SK-N-SH (cell line): ENCODE data around the gene KCNE2. TPM values are rescaled to one million over a fixed set of nuclear protein-coding genes. Genes with fewer than 3 reads are reported as not detected.

Experiments used
- CTCF ChIA-PET: fragments of 300-600, 350-600 bp; formaldehyde crosslinking; extraction: SDS; loops from one replicate; lab custom pipeline; 2021; lab: Yijun Ruan, JAX
- POLR2A ChIA-PET: fragments of 350-600 bp; sonication (Branson Sonifier 250); formaldehyde crosslinking; extraction: SDS; loops from one replicate; lab custom pipeline; 2020; ENCODE audit warnings: antibody characterized with exemption, inconsistent platforms; lab: Yijun Ruan, JAX
- DNase-seq: peaks from one replicate; pipeline ENCODE4 v3.0.0; 2012
- H2AFZ ChIP-seq: fragments of 200-600 bp; sonication (generic); 2 replicates; pipeline ENCODE4 v1.8.1; 2016; ENCODE audit warnings: antibody characterized with exemption, mild to moderate bottlenecking, low read depth
- H3F3A ChIP-seq: fragments of 200-600 bp; sonication (generic); replicated peaks from 2 replicates; pipeline ENCODE3; 2016; ENCODE audit warnings: antibody characterized with exemption, mild to moderate bottlenecking; ENCODE audit not compliant: insufficient read depth
- H3K27ac ChIP-seq, 2 experiments: fragments of 200-500 bp in 1 of 2; fragments of 200-600 bp in 1 of 2; sonication (Bioruptor generic) in 1 of 2; sonication (generic), shearing (Covaris generic) in 1 of 2; 2 replicates each; pipeline versions ENCODE4 v1.5.1 to v1.6.1; 2014 to 2016; ENCODE audit warnings: low read depth in 2 of 2, inconsistent platforms in 1 of 2, low read length in 1 of 2, mild to moderate bottlenecking in 1 of 2, mixed read lengths in 1 of 2
- H3K27me3 ChIP-seq: fragments of 200-600 bp; sonication (generic), shearing (Covaris generic); 2 replicates; pipeline ENCODE4 v1.6.1; 2016; ENCODE audit warnings: mixed run types; ENCODE audit not compliant: insufficient read depth
- H3K36me3 ChIP-seq, 2 experiments: fragments of 200-500 bp in 1 of 2; fragments of 200-600 bp in 1 of 2; sonication (Bioruptor generic) in 1 of 2; sonication (generic) in 1 of 2; replicated peaks in 1 of 2; 2 replicates each; pipeline versions ENCODE3 to v1.5.1; 2014 to 2016; ENCODE audit warnings: low read length in 1 of 2, mild to moderate bottlenecking in 1 of 2; ENCODE audit not compliant: insufficient read depth in 2 of 2, control insufficient read depth in 1 of 2
- H3K4me1 ChIP-seq, 2 experiments: fragments of 200-500 bp in 1 of 2; fragments of 200-600 bp in 1 of 2; sonication (Bioruptor generic) in 1 of 2; sonication (generic), shearing (Covaris generic) in 1 of 2; 2 replicates each; pipeline versions ENCODE4 v1.5.1 to v1.6.1; 2014 to 2016; ENCODE audit warnings: low read depth in 1 of 2, low read length in 1 of 2, mixed run types in 1 of 2; ENCODE audit not compliant: insufficient read depth in 2 of 2, control insufficient read depth in 1 of 2
- H3K4me2 ChIP-seq: fragments of 200-600 bp; sonication (generic), shearing (Covaris generic); 2 replicates; pipeline ENCODE4 v1.6.1; 2017; ENCODE audit warnings: mixed run types
- H3K4me3 ChIP-seq, 2 experiments: fragments of 200-500 bp in 1 of 2; fragments of 200-600 bp in 1 of 2; sonication (Bioruptor generic) in 1 of 2; sonication (generic), shearing (Covaris generic) in 1 of 2; 2 replicates each; pipeline versions ENCODE4 v1.5.1 to v1.8.1; 2014 to 2016; ENCODE audit warnings: low read depth in 2 of 2, inconsistent platforms in 1 of 2, low read length in 1 of 2, mild to moderate bottlenecking in 1 of 2, mixed read lengths in 1 of 2, moderate library complexity in 1 of 2
- H3K79me2 ChIP-seq: fragments of 200-600 bp; sonication (generic); 2 replicates; pipeline ENCODE4 v1.8.1; 2017; ENCODE audit warnings: mild to moderate bottlenecking; ENCODE audit not compliant: insufficient read depth
- H3K9ac ChIP-seq: fragments of 200-600 bp; sonication (generic); 2 replicates; pipeline ENCODE4 v1.6.1; 2017; ENCODE audit warnings: mixed run types
- H3K9me2 ChIP-seq: fragments of 200-600 bp; sonication (generic); 2 replicates; pipeline ENCODE4 v1.6.1; 2017; ENCODE audit warnings: mixed run types
- H3K9me3 ChIP-seq: fragments of 200-600 bp; sonication (generic); 2 replicates; pipeline ENCODE4 v1.6.1; 2017; ENCODE audit warnings: mixed run types, mild to moderate bottlenecking, moderate library complexity
- H4K20me1 ChIP-seq: fragments of 200-600 bp; sonication (generic); 2 replicates; pipeline ENCODE4 v1.6.1; 2017; ENCODE audit warnings: mild to moderate bottlenecking, mixed run types; ENCODE audit not compliant: insufficient read depth
- EZH2phosphoT487 ChIP-seq: fragments of 200-600 bp; sonication (generic); IDR thresholded peaks from 2 replicates; pipeline ENCODE4 v1.6.1; 2017; ENCODE audit warnings: low read depth, mixed run types, mild to moderate bottlenecking, antibody characterized with exemption, moderate library complexity, borderline replicate concordance
- FOSL2 ChIP-seq: IDR thresholded peaks from 2 replicates; pipeline ENCODE4 v1.4.0; 2012; ENCODE audit warnings: low read depth, mild to moderate bottlenecking, moderate library complexity, borderline replicate concordance
- FOXM1 ChIP-seq: IDR thresholded peaks from 2 replicates; pipeline ENCODE4 v1.4.0; 2012; ENCODE audit warnings: low read depth, mild to moderate bottlenecking
- GABPA ChIP-seq: IDR thresholded peaks from 2 replicates; pipeline ENCODE4 v1.4.0; 2012; ENCODE audit warnings: low read depth, mild to moderate bottlenecking
- JUND ChIP-seq: IDR thresholded peaks from 2 replicates; pipeline ENCODE4 v1.4.0; 2012
- MEF2A ChIP-seq: IDR thresholded peaks from 2 replicates; pipeline ENCODE4 v1.4.0; 2012; ENCODE audit warnings: low read depth, borderline replicate concordance
- MXI1 ChIP-seq: IDR thresholded peaks from 2 replicates; pipeline ENCODE4 v1.6.1; 2012; ENCODE audit warnings: mild to moderate bottlenecking, low read depth, low read length, improper control_type of control experiment
- NRF1 ChIP-seq: IDR thresholded peaks from 2 replicates; pipeline ENCODE4 v1.6.1; 2012; ENCODE audit warnings: low read depth, mild to moderate bottlenecking, low read length
- POLR2AphosphoS5 ChIP-seq: IDR thresholded peaks from 2 replicates; pipeline ENCODE4 v1.6.1; 2012; ENCODE audit warnings: low read depth, low read length
- RCOR1 ChIP-seq: fragments of 150-350 bp; IDR thresholded peaks from 2 replicates; pipeline ENCODE4 v1.6.1; 2017; ENCODE audit warnings: antibody characterized with exemption, low read length
- RFX5 ChIP-seq: IDR thresholded peaks from 2 replicates; pipeline ENCODE4 v1.6.1; 2012; ENCODE audit warnings: mild to moderate bottlenecking, improper control_type of control experiment, low read length
- RXRA ChIP-seq: IDR thresholded peaks from 2 replicates; pipeline ENCODE4 v1.4.0; 2012; ENCODE audit warnings: low read depth, mild to moderate bottlenecking, borderline replicate concordance
- SIN3A ChIP-seq: IDR thresholded peaks from 2 replicates; pipeline ENCODE4 v1.6.1; 2012; ENCODE audit warnings: low read depth, mild to moderate bottlenecking, low read length, moderate library complexity, borderline replicate concordance
- SMC3 ChIP-seq: IDR thresholded peaks from 2 replicates; pipeline ENCODE4 v1.6.1; 2012; ENCODE audit warnings: low read depth, low read length, improper control_type of control experiment
- TAF1 ChIP-seq: IDR thresholded peaks from 2 replicates; pipeline ENCODE4 v1.6.1; 2012; ENCODE audit warnings: low read depth, mild to moderate bottlenecking, low read length, moderate library complexity, borderline replicate concordance
- YY1 ChIP-seq: IDR thresholded peaks from 2 replicates; pipeline ENCODE4 v1.4.0; 2012; ENCODE audit warnings: low read depth, mild to moderate bottlenecking
- WGBS: methylation state at CpG from one replicate; pipeline ENCODE4 v1.1.6; 2017; ENCODE audit warnings: low lambda C conversion rate; 5-methylcytosine and 5-hydroxymethylcytosine counted together
- polyA plus RNA-seq, 3 experiments: library from polyadenylated mRNA; depleted of rRNA; stranded (reverse); fragments of >200 nt; gene quantifications; 2 replicates each; pipeline ENCODE4 v1.2.3, GENCODE V29; 2012
- TF ChIP-seq, protein P1 (sequence below): IDR thresholded peaks from 2 replicates; pipeline ENCODE4; 2012
- TF ChIP-seq, protein P2 (sequence below): fragments of 200-600 bp; sonication (generic); IDR thresholded peaks from 2 replicates; pipeline ENCODE4 v1.6.1; 2017; ENCODE audit warnings: antibody characterized with exemption, mild to moderate bottlenecking, moderate library complexity
- TF ChIP-seq, protein P3 (sequence below): IDR thresholded peaks from 2 replicates; pipeline ENCODE4 v1.6.1; 2012; ENCODE audit warnings: mild to moderate bottlenecking, low read depth, low read length, moderate library complexity
- TF ChIP-seq, protein P4 (sequence below): IDR thresholded peaks from 2 replicates; pipeline ENCODE4 v1.4.0; 2012; ENCODE audit warnings: low read depth

KCNE2 gene
- polyA plus RNA-seq, 1 of the 3 experiments (the other 2 are of a cell fraction): 0.05 TPM

DNA sequence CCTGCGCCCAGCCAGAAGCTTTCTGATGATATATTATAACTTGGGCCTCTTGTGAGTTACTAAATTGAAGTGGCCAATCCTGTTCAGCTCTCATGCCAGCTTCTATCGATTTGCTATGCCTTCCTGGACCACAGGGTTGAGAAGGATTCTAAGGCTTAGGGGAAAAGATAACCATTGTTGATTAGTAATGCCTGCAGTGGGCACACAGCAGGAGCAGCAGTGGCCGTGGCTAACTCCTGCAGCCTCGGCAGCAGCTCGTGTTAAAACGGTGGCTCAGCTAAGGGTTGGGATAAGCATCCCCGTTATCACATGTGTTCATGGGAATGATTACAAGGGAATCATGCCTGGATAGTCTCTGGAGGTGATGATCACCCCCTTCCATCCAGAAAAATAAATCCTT lies 20.5 kb upstream of the KCNE2 start (continued):
- TF ChIP-seq, protein P1, sequence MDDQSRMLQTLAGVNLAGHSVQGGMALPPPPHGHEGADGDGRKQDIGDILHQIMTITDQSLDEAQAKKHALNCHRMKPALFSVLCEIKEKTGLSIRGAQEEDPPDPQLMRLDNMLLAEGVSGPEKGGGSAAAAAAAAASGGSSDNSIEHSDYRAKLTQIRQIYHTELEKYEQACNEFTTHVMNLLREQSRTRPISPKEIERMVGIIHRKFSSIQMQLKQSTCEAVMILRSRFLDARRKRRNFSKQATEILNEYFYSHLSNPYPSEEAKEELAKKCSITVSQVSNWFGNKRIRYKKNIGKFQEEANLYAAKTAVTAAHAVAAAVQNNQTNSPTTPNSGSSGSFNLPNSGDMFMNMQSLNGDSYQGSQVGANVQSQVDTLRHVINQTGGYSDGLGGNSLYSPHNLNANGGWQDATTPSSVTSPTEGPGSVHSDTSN: no peak
- TF ChIP-seq RXRA (no peak), RFX5 (no peak), JUND (no peak), MEF2A (no peak), TAF1 (no peak), NRF1 (no peak), SIN3A (no peak), SMC3 (no peak), YY1 (no peak)
- TF ChIP-seq, protein P2, sequence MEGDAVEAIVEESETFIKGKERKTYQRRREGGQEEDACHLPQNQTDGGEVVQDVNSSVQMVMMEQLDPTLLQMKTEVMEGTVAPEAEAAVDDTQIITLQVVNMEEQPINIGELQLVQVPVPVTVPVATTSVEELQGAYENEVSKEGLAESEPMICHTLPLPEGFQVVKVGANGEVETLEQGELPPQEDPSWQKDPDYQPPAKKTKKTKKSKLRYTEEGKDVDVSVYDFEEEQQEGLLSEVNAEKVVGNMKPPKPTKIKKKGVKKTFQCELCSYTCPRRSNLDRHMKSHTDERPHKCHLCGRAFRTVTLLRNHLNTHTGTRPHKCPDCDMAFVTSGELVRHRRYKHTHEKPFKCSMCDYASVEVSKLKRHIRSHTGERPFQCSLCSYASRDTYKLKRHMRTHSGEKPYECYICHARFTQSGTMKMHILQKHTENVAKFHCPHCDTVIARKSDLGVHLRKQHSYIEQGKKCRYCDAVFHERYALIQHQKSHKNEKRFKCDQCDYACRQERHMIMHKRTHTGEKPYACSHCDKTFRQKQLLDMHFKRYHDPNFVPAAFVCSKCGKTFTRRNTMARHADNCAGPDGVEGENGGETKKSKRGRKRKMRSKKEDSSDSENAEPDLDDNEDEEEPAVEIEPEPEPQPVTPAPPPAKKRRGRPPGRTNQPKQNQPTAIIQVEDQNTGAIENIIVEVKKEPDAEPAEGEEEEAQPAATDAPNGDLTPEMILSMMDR: no peak

DNA sequence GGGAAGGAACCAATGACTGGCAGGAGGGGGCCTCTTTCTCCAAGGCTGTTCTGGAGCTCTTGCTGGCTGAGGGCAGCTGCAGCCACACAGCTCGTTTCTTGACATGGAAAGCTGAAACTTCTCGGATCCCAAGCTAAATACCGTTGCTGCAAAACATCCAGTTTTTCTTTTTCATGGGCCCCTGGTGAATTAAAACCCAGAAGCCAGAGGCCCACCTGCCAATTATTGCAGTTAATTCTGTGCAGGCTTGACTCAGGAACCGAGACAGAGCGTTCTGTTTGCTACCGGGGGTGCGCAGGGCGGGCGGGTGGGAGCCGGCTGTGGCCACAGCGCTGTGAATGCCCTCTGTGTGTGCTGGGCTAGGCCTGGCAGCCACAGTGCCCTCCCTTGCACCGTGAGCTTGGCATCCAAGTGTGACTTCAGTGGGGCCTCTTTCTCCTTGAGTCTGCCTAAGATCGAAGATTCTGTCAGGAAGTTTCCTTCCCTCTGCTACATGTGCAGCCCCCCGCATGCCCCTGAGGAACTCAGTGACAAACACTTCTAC lies 19.9 kb upstream of the KCNE2 start:
- Histone ChIP-seq H3K4me1 (no peaks in the 10 kb centered on the region; a peak in 1 of 4 replicates), H3K36me3 (no peaks in the 10 kb centered on the region), H3K9me2 (no peaks in the 10 kb centered on the region), H4K20me1 (no peaks in the 10 kb centered on the region), H3K27ac (no peak overlapping the region), H3K4me3 (no peak overlapping the region), H3K9me3 (no peaks in the 10 kb centered on the region), H3K79me2 (no peaks in the 10 kb centered on the region), H3K27me3 (no peaks in the 10 kb centered on the region), H3F3A (no peaks in the 10 kb centered on the region), H2AFZ (no peak overlapping the region), H3K4me2 (no peak overlapping the region), H3K9ac (no peak overlapping the region)
- no peak for DNase-seq
- WGBS: 73% methylated on average over 8 of the region's 14 CpGs
- POLR2A ChIA-PET: no interaction called here
- TF ChIP-seq POLR2AphosphoS5: no peak
- TF ChIP-seq, protein P3, sequence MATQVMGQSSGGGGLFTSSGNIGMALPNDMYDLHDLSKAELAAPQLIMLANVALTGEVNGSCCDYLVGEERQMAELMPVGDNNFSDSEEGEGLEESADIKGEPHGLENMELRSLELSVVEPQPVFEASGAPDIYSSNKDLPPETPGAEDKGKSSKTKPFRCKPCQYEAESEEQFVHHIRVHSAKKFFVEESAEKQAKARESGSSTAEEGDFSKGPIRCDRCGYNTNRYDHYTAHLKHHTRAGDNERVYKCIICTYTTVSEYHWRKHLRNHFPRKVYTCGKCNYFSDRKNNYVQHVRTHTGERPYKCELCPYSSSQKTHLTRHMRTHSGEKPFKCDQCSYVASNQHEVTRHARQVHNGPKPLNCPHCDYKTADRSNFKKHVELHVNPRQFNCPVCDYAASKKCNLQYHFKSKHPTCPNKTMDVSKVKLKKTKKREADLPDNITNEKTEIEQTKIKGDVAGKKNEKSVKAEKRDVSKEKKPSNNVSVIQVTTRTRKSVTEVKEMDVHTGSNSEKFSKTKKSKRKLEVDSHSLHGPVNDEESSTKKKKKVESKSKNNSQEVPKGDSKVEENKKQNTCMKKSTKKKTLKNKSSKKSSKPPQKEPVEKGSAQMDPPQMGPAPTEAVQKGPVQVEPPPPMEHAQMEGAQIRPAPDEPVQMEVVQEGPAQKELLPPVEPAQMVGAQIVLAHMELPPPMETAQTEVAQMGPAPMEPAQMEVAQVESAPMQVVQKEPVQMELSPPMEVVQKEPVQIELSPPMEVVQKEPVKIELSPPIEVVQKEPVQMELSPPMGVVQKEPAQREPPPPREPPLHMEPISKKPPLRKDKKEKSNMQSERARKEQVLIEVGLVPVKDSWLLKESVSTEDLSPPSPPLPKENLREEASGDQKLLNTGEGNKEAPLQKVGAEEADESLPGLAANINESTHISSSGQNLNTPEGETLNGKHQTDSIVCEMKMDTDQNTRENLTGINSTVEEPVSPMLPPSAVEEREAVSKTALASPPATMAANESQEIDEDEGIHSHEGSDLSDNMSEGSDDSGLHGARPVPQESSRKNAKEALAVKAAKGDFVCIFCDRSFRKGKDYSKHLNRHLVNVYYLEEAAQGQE: no peak
- TF ChIP-seq FOSL2: no peak
- TF ChIP-seq FOXM1: no peak
- no peak for TF ChIP-seq RXRA
- TF ChIP-seq MXI1: no peak
- TF ChIP-seq, protein P2: no peak
- TF ChIP-seq, protein P1: no peak
- TF ChIP-seq GABPA: no peak
- no peak for TF ChIP-seq YY1
- TF ChIP-seq MEF2A: no peak
- TF ChIP-seq RCOR1: no peak
- TF ChIP-seq, protein P4, sequence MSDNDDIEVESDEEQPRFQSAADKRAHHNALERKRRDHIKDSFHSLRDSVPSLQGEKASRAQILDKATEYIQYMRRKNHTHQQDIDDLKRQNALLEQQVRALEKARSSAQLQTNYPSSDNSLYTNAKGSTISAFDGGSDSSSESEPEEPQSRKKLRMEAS: no peak
- TF ChIP-seq EZH2phosphoT487: no peak
- CTCF ChIA-PET: interaction anchor here (1.4 to 22.3 kb wide), 2 partner anchors 10 to 420 kb away, joined by 4 to 407 read pairs; no protein-coding TSS in a partner anchor
